Sigmoid colon (tissue), 4 donors: ENCODE results near the gene B4GALNT2.

Source experiments
- CTCF ChIP-seq, 4 experiments: fragments of 450-650 bp in 3 of 4; fragments of 200-600 bp in 1 of 4; IDR thresholded peaks; one replicate each; pipeline ENCODE4 v1.5.1; 2016 to 2019; ENCODE audit warnings: antibody characterized with exemption in 4 of 4, mild to moderate bottlenecking in 3 of 4, moderate library complexity in 2 of 4
- POLR2AphosphoS5 ChIP-seq, 4 donors: sonication (generic); formaldehyde crosslinking; IDR thresholded peaks; one replicate each; pipeline ENCODE4 v1.6.1; 2017; ENCODE audit warnings: antibody characterized with exemption in 4 of 4

GRCh38 chr17:49225554-49226236, 93.1 kb downstream of the B4GALNT2 start:
- TF ChIP-seq CTCF (IDR thresholded peaks at IDR 0.05) (no peak), POLR2AphosphoS5 (IDR thresholded peaks at IDR 0.05) (no peak)
